HEK293 (cell line): Measurements from ENCODE around the gene GM2A.

Source experiments
- CTCF ChIA-PET: fragments of 350-600 bp; formaldehyde crosslinking; extraction: SDS; loops from one replicate; lab custom pipeline; 2021; ENCODE audit warnings: antibody characterized with exemption; lab: Yijun Ruan, JAX
- POLR2A ChIA-PET: fragments of 300-600 bp; formaldehyde crosslinking; extraction: SDS; loops from one replicate; lab custom pipeline; 2020; ENCODE audit warnings: antibody characterized with exemption, inconsistent platforms; lab: Yijun Ruan, JAX
- H3K27ac ChIP-seq: fragments of 200-500 bp; sonication (Bioruptor generic); 2 replicates; pipeline ENCODE4 v1.5.1; 2014; ENCODE audit warnings: low read depth, low read length, control low read depth, inconsistent platforms; ENCODE audit errors: extremely low read depth
- H3K36me3 ChIP-seq, 2 experiments: fragments of 200-500 bp in 1 of 2; sonication (Bioruptor generic) in 1 of 2; 1 replicate in 1 of 2; 2 replicates in 1 of 2; pipeline ENCODE4 v1.5.1; 2014 to 2017; ENCODE audit warnings: inconsistent platforms in 2 of 2, low read length in 2 of 2; ENCODE audit not compliant: control insufficient read depth in 2 of 2, insufficient read depth in 1 of 2
- H3K4me1 ChIP-seq: fragments of 200-500 bp; sonication (Bioruptor generic); 2 replicates; pipeline ENCODE4 v1.5.1; 2014; ENCODE audit warnings: mild to moderate bottlenecking, low read length, inconsistent platforms; ENCODE audit not compliant: control insufficient read depth, insufficient read depth
- H3K4me3 ChIP-seq: 2 replicates; pipeline ENCODE4 v1.5.1; 2011; ENCODE audit warnings: low read depth, mild to moderate bottlenecking, control low read depth, low read length, moderate library complexity
- H3K9me3 ChIP-seq: fragments of 200-500 bp; sonication (Bioruptor generic); 2 replicates; pipeline ENCODE4 v1.5.1; 2014; ENCODE audit warnings: low read depth, low read length, inconsistent platforms; ENCODE audit not compliant: control insufficient read depth, insufficient read depth
- AEBP2 ChIP-seq: fragments of 450-650 bp; formaldehyde crosslinking; IDR thresholded peaks from 2 replicates; pipeline ENCODE4 v1.5.1; 2016; ENCODE audit warnings: missing biosample characterization, missing genetic modification characterization, borderline replicate concordance
- HIC1 ChIP-seq: fragments of 450-650 bp; formaldehyde crosslinking; IDR thresholded peaks from 2 replicates; pipeline ENCODE4 v1.5.1; 2016; ENCODE audit warnings: missing biosample characterization, missing genetic modification characterization
- KLF8 ChIP-seq: fragments of 450-650 bp; formaldehyde crosslinking; IDR thresholded peaks from 2 replicates; pipeline ENCODE4 v1.5.1; 2016; ENCODE audit warnings: missing biosample characterization, missing genetic modification characterization
- MEIS1 ChIP-seq: sonication (generic); formaldehyde crosslinking; IDR thresholded peaks from 2 replicates; pipeline ENCODE4 v1.8.1; 2022; ENCODE audit warnings: missing genetic modification reagents, mild to moderate bottlenecking, borderline replicate concordance
- TSHZ1 ChIP-seq: fragments of 450-650 bp; formaldehyde crosslinking; IDR thresholded peaks from 2 replicates; pipeline ENCODE4 v1.5.1; 2016; ENCODE audit warnings: missing biosample characterization, missing genetic modification characterization, borderline replicate concordance
- ZBTB20 ChIP-seq: fragments of 450-650 bp; formaldehyde crosslinking; IDR thresholded peaks from 2 replicates; pipeline ENCODE4 v1.5.1; 2016; ENCODE audit warnings: missing biosample characterization, missing genetic modification characterization
- ZBTB26 ChIP-seq: fragments of 450-650 bp; formaldehyde crosslinking; optimal IDR thresholded peaks from 2 replicates; pipeline ENCODE3; 2016; ENCODE audit warnings: missing biosample characterization, mild to moderate bottlenecking, missing genetic modification characterization
- ZBTB48 ChIP-seq: fragments of 450-650 bp; formaldehyde crosslinking; IDR thresholded peaks from 2 replicates; pipeline ENCODE4 v1.5.1; 2016; ENCODE audit warnings: missing biosample characterization, missing genetic modification characterization
- ZEB2 ChIP-seq: fragments of 450-650 bp; formaldehyde crosslinking; IDR thresholded peaks from 2 replicates; pipeline ENCODE4 v1.5.1; 2016; ENCODE audit warnings: missing biosample characterization, missing genetic modification characterization
- ZIC2 ChIP-seq: fragments of 450-650 bp; formaldehyde crosslinking; IDR thresholded peaks from 2 replicates; pipeline ENCODE4 v1.5.1; 2016; ENCODE audit warnings: missing biosample characterization, missing genetic modification characterization
- ZNF133 ChIP-seq: fragments of 450-650 bp; formaldehyde crosslinking; IDR thresholded peaks from 2 replicates; pipeline ENCODE4 v1.5.1; 2016; ENCODE audit warnings: missing biosample characterization, missing genetic modification characterization
- ZNF140 ChIP-seq: fragments of 450-650 bp; formaldehyde crosslinking; IDR thresholded peaks from 2 replicates; pipeline ENCODE4 v1.5.1; 2016; ENCODE audit warnings: missing biosample characterization, missing genetic modification characterization
- ZNF146 ChIP-seq: fragments of 450-650 bp; formaldehyde crosslinking; IDR thresholded peaks from 2 replicates; pipeline ENCODE4 v1.5.1; 2016; ENCODE audit warnings: missing biosample characterization, missing genetic modification characterization
- ZNF174 ChIP-seq: fragments of 450-650 bp; formaldehyde crosslinking; IDR thresholded peaks from 2 replicates; pipeline ENCODE4 v1.5.0; 2017; ENCODE audit warnings: missing biosample characterization, mild to moderate bottlenecking, missing genetic modification characterization
- ZNF239 ChIP-seq: fragments of 450-650 bp; formaldehyde crosslinking; IDR thresholded peaks from 2 replicates; pipeline ENCODE4 v1.5.1; 2016; ENCODE audit warnings: missing biosample characterization, missing genetic modification characterization
- ZNF26 ChIP-seq: fragments of 450-650 bp; formaldehyde crosslinking; IDR thresholded peaks from 2 replicates; pipeline ENCODE4 v1.5.1; 2016; ENCODE audit warnings: missing biosample characterization, missing genetic modification characterization
- ZNF398 ChIP-seq: fragments of 450-650 bp; formaldehyde crosslinking; IDR thresholded peaks from 2 replicates; pipeline ENCODE4 v1.5.1; 2017; ENCODE audit warnings: missing biosample characterization, missing genetic modification characterization
- ZNF416 ChIP-seq: fragments of 450-650 bp; formaldehyde crosslinking; IDR thresholded peaks from 2 replicates; pipeline ENCODE4 v1.5.1; 2016; ENCODE audit warnings: missing biosample characterization, missing genetic modification characterization
- ZNF426 ChIP-seq: fragments of 450-650 bp; formaldehyde crosslinking; IDR thresholded peaks from 2 replicates; pipeline ENCODE4 v1.5.1; 2017; ENCODE audit warnings: missing biosample characterization, missing genetic modification characterization, mild to moderate bottlenecking, inconsistent platforms, moderate library complexity
- ZNF560 ChIP-seq: fragments of 450-650 bp; formaldehyde crosslinking; IDR thresholded peaks from 2 replicates; pipeline ENCODE4 v1.5.1; 2017; ENCODE audit warnings: missing biosample characterization, missing genetic modification characterization, borderline replicate concordance
- ZNF561 ChIP-seq: fragments of 450-650 bp; IDR thresholded peaks from 2 replicates; pipeline ENCODE4 v1.5.1; 2018; ENCODE audit warnings: missing biosample characterization, missing genetic modification characterization, borderline replicate concordance
- ZNF624 ChIP-seq: fragments of 450-650 bp; formaldehyde crosslinking; IDR thresholded peaks from 2 replicates; pipeline ENCODE4 v1.5.1; 2017; ENCODE audit warnings: missing biosample characterization, missing genetic modification characterization

The GM2A gene

GRCh38 chr5:151244206-151244605 lies 8.8 kb upstream of the GM2A start:
- TF ChIP-seq ZNF140 (tag by site-specific recombination) (no peak), ZEB2 (tag by site-specific recombination) (no peak), HIC1 (tag by site-specific recombination) (no peak), ZNF624 (tag by site-specific recombination) (no peak), ZNF26 (tag by site-specific recombination) (no peak), ZNF174 (tag by site-specific recombination) (no peak), ZNF146 (tag by site-specific recombination) (no peak), ZNF426 (no peak), ZBTB26 (tag by site-specific recombination) (no peak), ZNF398 (tag by site-specific recombination) (no peak), ZNF133 (no peak), ZBTB48 (tag by site-specific recombination) (no peak), KLF8 (tag by site-specific recombination) (no peak), ZBTB20 (no peak), ZNF560 (tag by site-specific recombination) (no peak), ZNF561 (tag by site-specific recombination) (no peak), ZNF416 (tag by site-specific recombination) (no peak), AEBP2 (no peak)
- Histone ChIP-seq H3K36me3 (no peaks in the 10 kb centered on the region), H3K4me3 (no peak overlapping the region), H3K4me1 (no peaks in the 10 kb centered on the region), H3K27ac (no peak overlapping the region), H3K9me3 (no peaks in the 10 kb centered on the region)
- ChIA-PET CTCF (no interaction called here), POLR2A (no interaction called here)

GRCh38 chr5:151245680-151246219 lies 7.2 kb upstream of the GM2A start:
- POLR2A ChIA-PET = no interaction called here
- Histone ChIP-seq H3K27ac (no peak overlapping the region), H3K4me3 (no peak overlapping the region), H3K36me3 (no peaks in the 10 kb centered on the region), H3K9me3 (no peaks in the 10 kb centered on the region), H3K4me1 (no peaks in the 10 kb centered on the region)
- CTCF ChIA-PET = no interaction called here
- no peak for TF ChIP-seq TSHZ1 (tag by site-specific recombination)
- no peak for TF ChIP-seq ZBTB48 (tag by site-specific recombination)
- TF ChIP-seq ZNF174 (tag by site-specific recombination) = no peak
- TF ChIP-seq MEIS1 (CRISPR knock-in tag) = no peak
- TF ChIP-seq ZIC2 (tag by site-specific recombination) = no peak
- no peak for TF ChIP-seq ZNF239
